GM18909 (cell line): ENCODE measurements around the gene PRSS8.

Experiments
- ATAC-seq: cut with Tn5 transposase; IDR thresholded peaks from one replicate; pipeline ENCODE4 v1.9.1; 2021; ENCODE audit warnings: mild to moderate bottlenecking; ENCODE audit not compliant: unreplicated experiment, poor library complexity

The PRSS8 gene

DNA sequence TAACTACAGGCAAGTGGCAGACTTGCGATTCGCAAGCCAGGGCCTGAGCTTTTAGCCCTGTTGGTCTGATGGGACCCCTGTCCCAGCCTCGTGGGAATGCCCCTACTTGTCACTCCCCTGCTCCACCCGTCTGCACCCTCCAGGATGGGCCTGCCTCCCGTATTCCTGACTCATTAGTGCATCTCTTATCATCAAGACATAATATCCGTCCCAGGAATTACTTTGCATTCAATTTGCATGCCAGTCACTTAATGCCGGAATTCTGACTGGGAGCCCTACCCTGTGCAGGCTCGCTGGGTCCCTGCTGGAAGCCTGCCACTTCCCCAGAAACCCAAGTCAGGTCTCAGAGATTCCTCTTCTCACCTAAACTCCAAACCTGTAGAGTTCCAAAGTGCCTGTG lies 50.1 kb downstream of the PRSS8 start:
- ATAC-seq: no peak

DNA sequence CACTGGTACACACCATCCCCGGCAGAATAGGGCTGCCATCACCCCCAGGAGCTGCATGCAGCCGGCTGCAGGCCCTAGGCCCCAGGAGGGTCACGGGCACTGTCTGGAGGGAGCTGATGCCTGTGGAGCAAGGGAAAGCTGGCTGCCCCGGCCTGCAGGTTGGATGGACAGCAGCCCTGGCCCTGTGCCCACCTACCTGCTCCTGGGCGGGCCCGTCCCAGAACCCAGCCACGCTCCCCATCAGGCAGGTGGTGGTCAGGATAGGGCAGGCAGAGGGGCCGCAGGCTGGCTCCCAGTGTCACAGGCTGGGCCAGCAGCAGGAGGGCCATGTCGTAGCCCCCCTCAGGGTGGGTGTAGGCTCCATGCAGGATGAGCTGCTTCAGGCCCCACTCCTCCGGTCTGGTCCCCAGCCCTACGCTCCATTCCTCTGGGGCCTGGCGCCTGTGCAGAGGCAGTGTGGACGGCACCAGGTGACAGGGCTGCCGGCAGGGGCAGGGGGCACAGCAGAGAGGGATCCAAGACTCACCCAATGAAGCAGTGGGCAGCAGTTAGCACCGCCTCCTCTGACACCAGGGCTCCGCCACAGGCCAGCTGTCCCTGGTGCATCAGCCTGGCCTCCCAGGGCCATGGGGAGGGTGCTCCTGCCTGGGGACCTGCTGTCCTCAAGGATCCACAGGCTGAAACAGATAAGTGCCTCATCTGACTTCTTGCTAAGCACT lies 50.8 kb downstream of the PRSS8 start:
- no peak for ATAC-seq

DNA sequence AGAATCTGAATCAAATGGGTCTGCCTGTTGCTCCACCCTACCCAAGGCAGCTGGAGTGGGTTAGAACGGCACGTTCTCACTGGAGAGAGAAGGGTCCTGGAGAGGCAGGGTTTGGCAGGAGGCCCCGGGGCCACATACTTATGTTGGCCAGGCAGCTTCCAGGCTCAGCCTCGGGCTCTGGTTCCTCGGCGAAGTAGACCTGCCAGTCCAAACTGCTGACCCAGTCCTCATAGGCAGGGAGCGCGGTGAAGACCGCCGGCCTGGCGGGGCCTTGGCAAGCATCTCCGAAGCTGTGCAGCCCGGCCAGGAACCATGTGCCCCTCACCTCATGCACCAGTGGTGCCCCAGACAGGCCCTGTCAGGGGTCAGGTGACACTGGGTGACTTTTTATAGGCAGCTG lies 51.5 kb downstream of the PRSS8 start:
- ATAC-seq: no peak

DNA sequence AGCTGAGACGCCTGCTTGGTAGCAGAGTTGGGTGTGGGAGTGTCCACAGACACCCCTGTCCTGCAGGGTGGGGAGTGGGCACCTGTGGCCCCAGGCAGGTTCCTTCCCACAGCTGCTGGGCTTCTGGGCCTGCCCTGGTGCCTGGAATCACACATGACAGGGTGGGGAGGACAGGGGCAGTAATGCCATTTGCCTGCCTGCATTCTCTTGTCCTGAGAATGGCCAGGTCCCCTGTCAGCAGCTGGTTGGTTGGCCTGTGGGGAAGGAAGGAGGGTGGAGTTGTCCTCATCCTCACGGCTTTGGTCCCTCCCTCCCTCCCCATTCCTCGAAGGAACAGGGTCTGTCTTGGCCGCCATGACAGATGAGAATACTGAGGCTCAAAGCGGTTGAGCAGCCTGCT lies 52.0 kb downstream of the PRSS8 start:
- ATAC-seq: no peak

DNA sequence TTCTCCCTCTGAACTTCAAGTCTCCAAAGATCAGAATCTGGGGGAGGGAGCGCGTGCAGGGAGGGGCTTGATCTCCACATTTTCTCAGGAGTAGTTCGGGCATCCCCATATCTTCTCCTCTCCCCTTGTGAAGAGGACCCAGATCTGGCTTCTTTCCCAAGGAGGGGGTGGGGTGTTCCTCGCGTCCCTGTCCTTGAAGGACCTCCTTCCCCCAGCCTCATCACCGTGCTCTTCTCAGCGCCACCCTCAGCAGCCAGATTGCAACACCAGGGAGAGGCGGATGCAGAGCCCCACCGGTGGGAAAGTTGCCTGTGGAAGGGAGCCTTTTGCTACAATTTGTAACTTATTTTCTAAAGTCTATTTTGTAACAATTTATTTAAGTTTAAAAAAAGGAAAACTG lies 52.4 kb downstream of the PRSS8 start:
- no peak for ATAC-seq

DNA sequence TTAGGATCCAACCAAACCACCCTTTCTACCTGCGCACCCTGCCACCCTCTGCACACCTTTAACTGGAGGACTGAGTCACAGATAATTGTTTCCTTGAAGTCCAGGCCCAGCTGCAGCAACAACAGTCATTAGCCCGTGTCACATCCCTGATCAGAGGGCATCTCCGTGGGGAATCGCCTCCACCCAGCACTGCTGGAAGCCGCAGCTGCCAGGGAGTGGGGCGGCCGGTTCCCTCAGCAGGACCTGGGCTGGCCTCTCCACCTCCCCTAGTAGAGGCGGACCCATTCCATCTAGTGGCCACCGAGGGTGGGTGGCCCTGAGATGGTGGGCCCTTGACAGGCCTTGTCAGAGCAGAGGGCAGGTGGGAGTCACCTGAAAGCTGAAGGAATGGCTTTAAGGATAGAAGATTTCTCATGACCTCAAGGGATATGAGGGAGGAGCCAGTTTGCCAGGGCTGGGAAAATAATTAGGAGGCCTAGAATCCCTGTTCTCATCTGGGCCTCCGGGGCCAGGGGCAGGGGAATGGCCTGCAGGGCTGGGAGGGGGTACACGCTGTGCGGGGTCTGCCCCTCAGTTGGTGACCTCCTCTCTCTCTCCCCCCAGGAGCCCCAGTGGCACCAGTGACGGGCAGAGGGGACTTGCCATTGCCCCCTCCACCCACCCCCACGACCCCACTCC lies 53.0 kb downstream of the PRSS8 start:
- no peak for ATAC-seq
